ENCODE measurements around the gene SLC66A3. TPM values are rescaled to one million over a fixed set of nuclear protein-coding genes. Genes with fewer than 3 reads are reported as not detected.
"Not testable (repeated sequence)": the region's sequence is repeated elsewhere in the genome, so short reads cannot be mapped to it uniquely, and the experiment has no call there.

The SLC66A3 gene
- total RNA-seq, 4 donors from 2014 or later: 37.4 to 70.6 (median 62.4) TPM

DNA sequence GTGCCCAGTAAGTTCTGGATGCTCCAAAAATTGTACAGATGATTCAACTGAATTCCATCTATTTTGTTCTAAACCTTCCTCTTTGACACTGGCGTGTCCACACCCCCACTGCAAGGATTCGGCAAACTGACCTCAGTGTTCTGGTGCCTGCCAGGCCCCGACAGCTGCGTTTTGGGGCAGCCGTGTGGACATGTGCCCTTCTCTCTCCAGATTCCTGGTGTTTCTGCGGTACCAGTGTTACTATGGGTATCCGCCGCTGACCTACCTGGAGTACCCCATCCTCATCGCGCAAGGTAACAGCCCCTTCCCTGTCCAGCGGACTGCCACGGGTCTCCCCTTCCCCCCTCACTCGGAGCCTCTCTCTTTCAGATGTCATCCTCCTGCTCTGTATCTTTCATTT lies 5.0 kb downstream of the SLC66A3 start:
- Histone ChIP-seq H3K27ac (replicated peaks in 1 of 4) (no peak overlapping the region), H3K27me3 (no peaks in the 10 kb centered on the region), H3K4me1 (peaks cover 11 to 24% (median 18%) of the 10 kb centered on the region in 4 donors), H3K4me3 (no peak overlapping the region), H3K36me3 (peaks cover 0 to 24% (median 10%) of the 10 kb centered on the region in 4 donors), H3K9me3 (no peaks in the 10 kb centered on the region)
- no peak for DNase-seq (ENCODE audit: extremely low spot score)
- TF ChIP-seq POLR2AphosphoS5 (IDR thresholded peaks at IDR 0.05) (no peak), POLR2A (IDR thresholded peaks at IDR 0.05; ENCODE audit: low read depth) (no peak), EP300 (IDR thresholded peaks at IDR 0.05) (no peak)
- TF ChIP-seq, protein P1, sequence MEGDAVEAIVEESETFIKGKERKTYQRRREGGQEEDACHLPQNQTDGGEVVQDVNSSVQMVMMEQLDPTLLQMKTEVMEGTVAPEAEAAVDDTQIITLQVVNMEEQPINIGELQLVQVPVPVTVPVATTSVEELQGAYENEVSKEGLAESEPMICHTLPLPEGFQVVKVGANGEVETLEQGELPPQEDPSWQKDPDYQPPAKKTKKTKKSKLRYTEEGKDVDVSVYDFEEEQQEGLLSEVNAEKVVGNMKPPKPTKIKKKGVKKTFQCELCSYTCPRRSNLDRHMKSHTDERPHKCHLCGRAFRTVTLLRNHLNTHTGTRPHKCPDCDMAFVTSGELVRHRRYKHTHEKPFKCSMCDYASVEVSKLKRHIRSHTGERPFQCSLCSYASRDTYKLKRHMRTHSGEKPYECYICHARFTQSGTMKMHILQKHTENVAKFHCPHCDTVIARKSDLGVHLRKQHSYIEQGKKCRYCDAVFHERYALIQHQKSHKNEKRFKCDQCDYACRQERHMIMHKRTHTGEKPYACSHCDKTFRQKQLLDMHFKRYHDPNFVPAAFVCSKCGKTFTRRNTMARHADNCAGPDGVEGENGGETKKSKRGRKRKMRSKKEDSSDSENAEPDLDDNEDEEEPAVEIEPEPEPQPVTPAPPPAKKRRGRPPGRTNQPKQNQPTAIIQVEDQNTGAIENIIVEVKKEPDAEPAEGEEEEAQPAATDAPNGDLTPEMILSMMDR (IDR thresholded peaks at IDR 0.05): no peak
- intact Hi-C loops (cut with DNase I): no loop called here
- 93% methylated on average over 9 of the region's 13 CpGs for WGBS

DNA sequence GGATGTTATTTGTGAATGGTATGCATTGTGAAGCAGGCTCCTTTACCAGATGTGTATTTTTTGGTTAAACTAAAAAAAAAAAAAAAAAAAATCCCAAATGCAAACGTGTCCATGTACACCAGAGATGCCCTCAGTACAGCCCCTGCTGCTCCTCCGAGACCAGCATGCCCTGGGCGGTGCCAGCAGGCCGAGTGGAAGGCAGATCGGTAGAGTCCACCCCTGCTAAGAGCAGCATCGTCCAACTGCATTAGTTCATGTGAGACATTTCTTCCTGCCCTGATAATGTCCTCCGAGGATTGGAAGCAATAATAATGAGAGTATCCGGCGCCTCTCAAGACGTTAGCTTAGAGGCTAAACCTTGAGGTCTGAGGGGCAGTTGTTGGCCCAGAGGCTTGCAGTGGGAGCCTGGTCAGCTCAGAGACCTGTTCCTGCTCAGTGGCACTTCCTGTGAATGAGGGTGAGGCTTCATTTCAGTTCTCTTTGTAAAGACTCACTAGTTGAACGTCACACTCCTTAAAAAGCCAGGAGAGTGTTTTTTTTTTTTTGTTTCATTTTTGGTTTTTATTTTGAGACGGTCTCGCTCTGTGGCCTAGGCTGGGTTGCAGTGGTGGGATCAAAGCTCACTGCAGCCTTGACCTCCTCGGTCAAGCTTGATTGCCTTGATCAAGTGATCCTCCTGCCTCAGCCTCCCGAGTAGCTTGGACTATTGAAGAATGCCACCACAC lies 5.6 kb downstream of the SLC66A3 start:
- WGBS: 92% methylated on average over 15 of the region's 15 CpGs
- Histone ChIP-seq H3K27me3 (no peaks in the 10 kb centered on the region), H3K4me3 (no peak overlapping the region), H3K36me3 (peaks cover 0 to 24% (median 10%) of the 10 kb centered on the region in 4 donors), H3K9me3 (no peaks in the 10 kb centered on the region), H3K4me1 (peaks cover 7 to 19% (median 15%) of the 10 kb centered on the region in 4 donors), H3K27ac (replicated peaks in 1 of 4) (no peak overlapping the region)
- intact Hi-C loops (cut with DNase I): no loop called here
- TF ChIP-seq POLR2A (IDR thresholded peaks at IDR 0.05; ENCODE audit: low read depth) (no peak), POLR2AphosphoS5 (IDR thresholded peaks at IDR 0.05) (no peak), EP300 (IDR thresholded peaks at IDR 0.05) (no peak)
- TF ChIP-seq, protein P1 (IDR thresholded peaks at IDR 0.05): no peak
- no peak for DNase-seq (ENCODE audit: extremely low spot score)

DNA sequence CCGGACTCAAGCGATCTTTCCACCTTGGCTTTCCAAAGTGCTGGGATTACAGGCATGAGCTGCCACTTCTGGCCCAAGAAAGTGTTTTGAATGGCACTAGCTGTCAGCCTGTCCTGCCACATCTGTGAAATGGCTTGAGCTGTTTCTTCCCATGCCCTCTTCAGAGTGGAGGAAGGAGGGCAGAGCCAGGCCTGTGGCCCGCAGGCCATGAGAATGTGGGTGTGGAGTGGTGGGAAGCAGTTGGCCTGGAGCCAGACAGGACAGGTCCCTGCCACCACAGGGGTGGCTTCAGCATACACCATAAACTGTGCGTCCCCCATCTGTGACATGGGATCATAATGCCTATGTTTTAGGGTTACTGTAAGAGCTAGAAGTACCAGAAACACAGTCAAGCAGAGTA lies 6.5 kb downstream of the SLC66A3 start:
- no peak overlapping the region for H3K4me3 ChIP-seq
- TF ChIP-seq POLR2AphosphoS5 (IDR thresholded peaks at IDR 0.05): no peak
- no peak for DNase-seq (ENCODE audit: extremely low spot score)
- no peaks in the 10 kb centered on the region for H3K27me3 ChIP-seq
- 94% methylated on average over 3 of the region's 4 CpGs for WGBS
- peaks cover 0 to 10% (median 6%) of the 10 kb centered on the region in 4 donors for H3K4me1 ChIP-seq
- peaks cover 0 to 24% (median 10%) of the 10 kb centered on the region in 4 donors for H3K36me3 ChIP-seq
- H3K27ac ChIP-seq (replicated peaks in 1 of 4): no peak overlapping the region
- H3K9me3 ChIP-seq: no peaks in the 10 kb centered on the region
- intact Hi-C loops (cut with DNase I): no loop called here

DNA sequence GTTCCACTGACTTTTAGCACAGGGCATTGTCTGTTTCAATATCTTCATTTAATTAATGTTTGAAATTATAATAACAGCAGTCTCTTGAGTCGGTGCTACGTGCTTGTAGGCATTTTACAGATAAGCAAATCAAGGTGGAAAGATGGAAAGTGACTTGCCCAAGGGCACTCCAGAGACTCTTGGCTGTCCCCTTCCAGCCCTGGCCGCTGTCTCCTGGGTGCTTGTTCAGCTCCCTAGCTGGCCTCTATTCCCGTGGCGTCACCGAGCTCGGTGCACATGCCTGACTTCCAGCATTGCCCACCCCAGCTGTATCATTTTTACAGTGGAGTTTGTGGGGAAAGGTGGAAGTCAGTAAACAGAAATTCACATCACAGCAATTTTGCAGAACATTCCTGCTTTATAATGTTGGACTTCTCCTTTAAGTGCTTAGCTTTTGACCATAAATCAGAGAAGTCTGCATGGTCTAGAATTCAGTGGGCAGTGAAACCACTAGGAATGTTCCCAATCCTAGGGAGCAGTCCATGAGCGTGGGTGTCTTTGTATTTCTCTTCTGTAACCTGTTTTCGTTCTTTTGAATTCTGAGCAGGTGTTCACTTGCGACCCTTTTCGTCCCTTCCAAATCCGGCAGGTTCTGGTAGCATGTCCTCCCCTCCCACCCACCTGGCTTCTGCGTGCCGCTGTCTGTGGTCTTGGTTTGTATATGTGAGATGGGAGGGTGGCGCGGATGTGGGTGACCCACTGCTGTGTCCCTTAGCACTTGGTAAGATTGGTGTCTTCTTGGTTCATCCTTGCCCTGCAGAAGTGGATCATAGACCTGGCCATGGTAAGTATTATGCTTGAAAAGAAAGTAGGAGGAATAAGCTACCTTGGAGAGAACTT lies 8.4 kb downstream of the SLC66A3 start:
- H3K27ac ChIP-seq (replicated peaks in 1 of 4): no peak overlapping the region
- 96% methylated on average over 16 of the region's 16 CpGs for WGBS
- peaks cover 0 to 24% (median 10%) of the 10 kb centered on the region in 4 donors for H3K36me3 ChIP-seq
- H3K4me1 ChIP-seq: no peaks in the 10 kb centered on the region
- no peak for DNase-seq (ENCODE audit: extremely low spot score)
- H3K4me3 ChIP-seq: no peak overlapping the region
- H3K27me3 ChIP-seq: no peaks in the 10 kb centered on the region
- H3K9me3 ChIP-seq: no peaks in the 10 kb centered on the region
- intact Hi-C loops (cut with DNase I): no loop called here
- TF ChIP-seq, protein P1 (IDR thresholded peaks at IDR 0.05): no peak
- TF ChIP-seq EP300 (IDR thresholded peaks at IDR 0.05): no peak
- TF ChIP-seq POLR2A (IDR thresholded peaks at IDR 0.05; ENCODE audit: low read depth): no peak
- TF ChIP-seq POLR2AphosphoS5 (IDR thresholded peaks at IDR 0.05): no peak

DNA sequence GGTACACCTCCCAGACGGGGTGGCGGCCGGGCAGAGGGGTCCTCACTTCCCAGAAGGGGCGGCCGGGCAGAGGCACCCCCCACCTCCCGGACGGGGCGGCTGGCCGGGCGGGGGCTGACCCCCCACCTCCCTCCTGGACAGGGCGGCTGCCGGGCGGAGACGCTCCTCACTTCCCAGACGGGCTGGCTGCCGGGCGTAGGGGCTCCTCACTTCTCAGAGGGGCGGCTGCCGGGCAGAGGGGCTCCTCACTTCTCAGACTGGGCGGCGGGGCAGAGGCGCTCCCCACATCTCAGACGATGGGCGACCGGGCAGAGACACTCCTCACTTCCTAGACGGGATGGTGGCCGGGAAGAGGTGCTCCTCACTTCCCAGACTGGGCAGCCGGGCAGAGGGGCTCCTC lies 9.8 kb downstream of the SLC66A3 start:
- peaks cover 0 to 24% (median 10%) of the 10 kb centered on the region in 4 donors for H3K36me3 ChIP-seq
- H3K4me1 ChIP-seq; DNase-seq (ENCODE audit: extremely low spot score); intact Hi-C loops (cut with DNase I); H3K4me3 ChIP-seq; H3K27me3 ChIP-seq; H3K9me3 ChIP-seq; H3K27ac ChIP-seq (replicated peaks in 1 of 4): not testable (repeated sequence)
- WGBS: 94% methylated on average over 21 of the region's 28 CpGs

Measured in esophagus muscularis mucosa (tissue), 4 donors.